HG03460 (cell line): ENCODE measurements around the gene MITF.
A peak's percentile ranks its signal among the peaks of the same experiment; 100 is the strongest.

Experiments
- ATAC-seq: cut with Tn5 transposase; IDR thresholded peaks from one replicate; pipeline ENCODE4 v1.9.1; 2021; ENCODE audit not compliant: unreplicated experiment

The MITF gene

GRCh38 chr3:69753179-69753775, 14.0 kb downstream of the MITF start:
- ATAC-seq, result no peak

- ATAC-seq, result no peak
Observed at GRCh38 chr3:69755795-69756194, 16.5 kb downstream of the MITF start.

- ATAC-seq, result no peak
Observed at GRCh38 chr3:69761896-69762767, 22.9 kb downstream of the MITF start.

- ATAC-seq, result no peak
Observed at GRCh38 chr3:69762768-69763229, 23.5 kb downstream of the MITF start.

- ATAC-seq, result no peak
Observed at GRCh38 chr3:69763458-69763857, 24.2 kb downstream of the MITF start.

GRCh38 chr3:69764121-69764741, 25.0 kb downstream of the MITF start:
- ATAC-seq, result peak; percentile 61

GRCh38 chr3:69764861-69765260, 25.6 kb downstream of the MITF start:
- no peak for ATAC-seq

GRCh38 chr3:69766638-69767037, 27.4 kb downstream of the MITF start:
- no peak for ATAC-seq

- ATAC-seq, result no peak
Observed at GRCh38 chr3:69767571-69767970, 28.3 kb downstream of the MITF start.

GRCh38 chr3:69768438-69768837, 29.2 kb downstream of the MITF start:
- ATAC-seq, result no peak

GRCh38 chr3:69770219-69770618, 31.0 kb downstream of the MITF start:
- ATAC-seq, result no peak

- no peak for ATAC-seq
Observed at GRCh38 chr3:69770976-69771634, 31.8 kb downstream of the MITF start.

GRCh38 chr3:69772152-69772867, 33.0 kb downstream of the MITF start:
- no peak for ATAC-seq

- no peak for ATAC-seq
Observed at GRCh38 chr3:69774029-69774428, 34.8 kb downstream of the MITF start.

- ATAC-seq, result no peak
Observed at GRCh38 chr3:69775751-69776150, 36.5 kb downstream of the MITF start.

GRCh38 chr3:69776289-69776688, 37.0 kb downstream of the MITF start:
- no peak for ATAC-seq

- no peak for ATAC-seq
Observed at GRCh38 chr3:69776920-69777581, 37.8 kb downstream of the MITF start.

GRCh38 chr3:69777582-69777967, 38.3 kb downstream of the MITF start:
- ATAC-seq, result no peak

GRCh38 chr3:69781593-69781992, 42.3 kb downstream of the MITF start:
- no peak for ATAC-seq

- ATAC-seq, result no peak
Observed at GRCh38 chr3:69784954-69785514, 45.8 kb downstream of the MITF start.
